Stimulated activated CD8-positive, alpha-beta memory T cell treated with anti-CD3 and anti-CD28 coated beads, Interleukin-15, amount 100 ng/mL, for 48 hours (primary cell): Measurements from ENCODE around the gene GRIK2.

Source experiments
- DNase-seq, 2 donors: peaks; one replicate each; pipeline ENCODE4 v3.0.0-alpha.2; 2020; ENCODE audit warnings: low read depth in 2 of 2

GRIK2 gene

DNA sequence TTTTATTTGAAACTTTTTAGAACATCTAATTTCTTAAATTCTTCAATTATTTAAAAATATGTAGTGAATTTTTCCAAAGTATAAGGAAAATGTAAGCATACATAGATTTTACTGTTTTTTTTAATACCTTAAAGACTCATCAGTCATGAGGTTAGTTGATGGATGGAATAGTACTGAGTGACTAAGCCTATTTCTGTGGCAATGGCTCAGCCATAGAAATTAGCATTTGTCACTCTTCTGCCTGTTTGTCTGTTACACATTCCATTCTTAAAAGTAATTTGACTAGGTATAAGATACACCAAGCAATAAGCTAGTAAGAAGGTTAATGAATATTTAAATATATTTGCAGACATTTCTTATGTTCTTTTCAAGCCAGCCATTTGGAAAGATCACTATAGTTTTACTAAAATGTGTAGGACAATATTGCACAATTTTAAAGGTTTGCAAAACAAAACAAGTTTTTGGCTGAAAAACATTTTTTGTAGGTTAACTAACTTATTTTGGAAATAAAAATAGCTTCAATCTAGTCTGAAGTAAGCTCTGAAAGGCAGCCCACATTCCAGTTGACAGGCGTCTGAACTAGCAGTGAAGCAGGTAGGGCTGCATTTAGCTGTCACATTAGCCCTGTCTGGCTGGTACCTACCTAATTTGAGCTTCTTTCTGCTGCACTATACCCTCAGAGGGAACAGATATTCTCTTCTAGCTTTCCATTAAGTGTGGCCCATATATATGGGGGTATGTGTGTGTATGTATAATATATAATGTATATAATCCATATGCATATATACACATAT is 385.7 kb downstream of the GRIK2 start:
- no peak for DNase-seq

DNA sequence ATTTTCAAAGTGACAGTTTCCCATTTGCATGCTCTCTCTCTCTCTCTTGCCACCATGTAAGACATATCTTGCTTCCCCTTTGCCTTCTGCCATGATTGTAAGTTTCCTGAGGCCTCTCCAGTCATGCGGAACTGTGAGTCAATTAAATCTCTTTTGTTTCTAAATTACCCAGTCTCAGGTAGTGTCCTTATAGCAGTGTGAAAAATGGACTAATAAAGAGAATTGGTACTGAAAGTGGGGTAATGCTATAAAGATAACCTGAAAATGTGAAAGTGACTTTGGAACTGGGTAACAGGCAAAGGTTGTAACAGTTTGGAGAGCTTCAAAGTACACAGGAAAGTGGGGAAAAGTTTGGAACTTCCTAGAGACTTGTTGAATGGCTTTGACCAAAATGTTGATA is 389.8 kb downstream of the GRIK2 start:
- DNase-seq: no peak

DNA sequence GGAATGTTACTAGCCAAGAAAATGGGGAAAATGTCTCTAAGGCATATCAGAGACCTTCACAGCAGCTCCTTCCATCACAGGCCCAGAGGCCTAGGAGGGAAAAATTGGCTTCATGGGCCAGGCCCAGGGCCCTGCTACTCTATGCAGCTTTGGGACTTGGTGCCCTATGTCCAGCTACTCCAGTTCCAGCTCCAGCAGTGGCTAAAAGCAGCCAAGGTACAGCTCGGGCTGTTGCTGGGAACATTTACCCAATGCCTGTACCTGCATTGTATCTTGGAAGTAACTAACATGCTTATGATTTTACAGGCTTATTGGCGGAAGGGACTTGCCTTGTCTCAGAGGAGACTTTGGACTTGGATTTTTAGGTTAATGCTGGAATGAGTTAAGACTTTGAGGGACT is 390.6 kb downstream of the GRIK2 start:
- DNase-seq: no peak

DNA sequence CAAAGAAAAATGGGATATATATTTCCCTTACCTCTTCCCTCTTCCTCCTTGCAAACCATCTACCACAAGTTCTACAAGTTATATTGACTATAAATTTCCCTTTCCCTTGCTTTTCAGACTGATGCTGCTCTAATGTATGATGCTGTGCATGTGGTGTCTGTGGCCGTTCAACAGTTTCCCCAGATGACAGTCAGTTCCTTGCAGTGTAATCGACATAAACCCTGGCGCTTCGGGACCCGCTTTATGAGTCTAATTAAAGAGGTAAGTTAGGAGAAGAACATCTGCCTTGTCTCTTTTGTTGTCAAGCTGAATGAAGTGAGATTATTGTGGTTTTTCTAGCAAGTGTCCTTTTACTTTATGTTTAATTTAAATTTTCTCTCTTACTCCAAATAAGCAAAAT is 406.0 kb downstream of the GRIK2 start:
- DNase-seq: no peak

DNA sequence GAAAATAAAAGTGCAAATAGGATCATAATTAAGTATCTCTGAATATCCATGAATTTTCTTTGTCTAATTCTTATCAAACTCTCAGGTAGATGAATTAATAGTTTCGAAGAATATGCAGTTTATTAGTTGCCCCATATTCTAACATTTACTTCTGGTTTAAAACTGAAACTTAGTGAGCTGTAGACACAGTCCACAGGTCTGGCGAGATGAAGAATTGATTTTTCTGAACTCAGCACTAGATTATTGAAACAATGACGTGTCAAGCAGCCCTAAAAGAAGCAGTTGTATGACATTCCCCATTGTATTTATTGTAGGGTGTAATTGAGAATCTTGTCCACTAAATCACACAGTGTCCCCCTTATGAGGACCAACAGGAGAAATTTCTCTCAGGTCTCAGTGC is 407.1 kb downstream of the GRIK2 start:
- DNase-seq: no peak

- DNase-seq: no peak
Measured at GRCh38 chr6:101803136-101803535, 409.6 kb downstream of the GRIK2 start.

- DNase-seq: no peak
Measured at GRCh38 chr6:101806241-101806640, 412.7 kb downstream of the GRIK2 start.

GRCh38 chr6:101811108-101811507 is 417.6 kb downstream of the GRIK2 start:
- no peak for DNase-seq

- DNase-seq: no peak
Measured at GRCh38 chr6:101816716-101817115, 423.2 kb downstream of the GRIK2 start.

GRCh38 chr6:101818051-101818450 is 424.5 kb downstream of the GRIK2 start:
- DNase-seq: no peak

GRCh38 chr6:101824551-101825345 is 431.2 kb downstream of the GRIK2 start:
- no peak for DNase-seq

GRCh38 chr6:101826269-101826668 is 432.8 kb downstream of the GRIK2 start:
- no peak for DNase-seq

DNA sequence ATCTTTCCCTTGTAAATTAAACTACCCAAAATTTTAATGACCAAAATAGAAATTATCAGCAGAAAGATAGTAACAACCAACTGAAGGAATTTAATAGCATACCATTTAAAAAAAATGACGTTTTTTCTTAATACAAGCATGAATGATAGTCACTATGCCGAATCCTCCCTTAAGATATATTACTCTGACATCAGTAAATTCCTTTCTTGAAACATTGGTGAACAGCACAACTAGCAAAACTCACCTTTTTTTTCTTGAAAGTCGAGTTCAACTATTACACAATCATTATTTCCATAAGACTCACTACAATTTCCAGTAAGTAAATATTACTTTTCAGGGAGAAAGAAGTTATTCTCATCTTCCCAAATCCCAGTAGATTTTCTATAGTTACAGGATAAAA is 433.2 kb downstream of the GRIK2 start:
- DNase-seq: no peak

- DNase-seq: no peak
Measured at GRCh38 chr6:101830501-101831031, 437.1 kb downstream of the GRIK2 start.

- DNase-seq: no peak
Measured at GRCh38 chr6:101832371-101832770, 438.9 kb downstream of the GRIK2 start.

- DNase-seq: no peak
Measured at GRCh38 chr6:101840100-101840499, 446.6 kb downstream of the GRIK2 start.

- no peak for DNase-seq
Measured at GRCh38 chr6:101845172-101845571, 451.7 kb downstream of the GRIK2 start.

DNA sequence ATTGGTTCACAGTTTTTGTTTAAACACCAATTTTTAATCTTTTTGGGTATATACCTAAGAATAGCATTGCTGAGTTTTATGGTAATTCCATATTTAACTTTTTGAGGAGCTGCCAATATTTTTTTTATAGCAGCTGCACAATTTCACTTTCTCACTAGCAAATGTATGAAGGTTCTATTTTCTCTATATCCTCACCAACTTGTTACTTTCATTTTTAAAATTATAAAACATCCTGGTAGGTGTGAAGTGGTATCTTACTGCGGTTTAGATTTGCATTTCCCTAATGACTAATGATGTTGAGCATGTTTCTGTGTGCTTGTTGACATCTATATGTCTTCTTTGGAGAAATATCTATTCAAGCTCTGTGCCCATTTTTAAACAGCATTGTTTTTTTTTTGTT is 452.1 kb downstream of the GRIK2 start:
- no peak for DNase-seq

GRCh38 chr6:101847690-101848089 is 454.2 kb downstream of the GRIK2 start:
- no peak for DNase-seq

DNA sequence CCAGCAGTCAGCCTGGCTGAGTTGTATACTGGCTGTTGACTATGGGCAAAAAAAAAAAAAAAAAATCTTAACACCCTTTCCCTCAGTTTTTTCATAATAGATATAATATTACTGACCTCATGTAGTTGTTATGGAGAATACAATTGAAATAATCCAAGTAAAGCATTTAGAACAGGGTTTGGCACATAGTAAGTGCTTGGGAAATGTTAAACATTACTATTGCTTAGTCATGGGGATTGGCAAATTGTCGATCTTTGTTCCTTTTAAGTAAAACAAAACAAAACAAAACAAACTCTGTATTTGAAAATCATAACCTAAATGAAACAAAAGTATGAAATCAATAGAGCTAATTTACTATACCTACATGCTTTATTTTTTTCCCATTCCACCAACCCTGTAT is 458.4 kb downstream of the GRIK2 start:
- DNase-seq: no peak

DNA sequence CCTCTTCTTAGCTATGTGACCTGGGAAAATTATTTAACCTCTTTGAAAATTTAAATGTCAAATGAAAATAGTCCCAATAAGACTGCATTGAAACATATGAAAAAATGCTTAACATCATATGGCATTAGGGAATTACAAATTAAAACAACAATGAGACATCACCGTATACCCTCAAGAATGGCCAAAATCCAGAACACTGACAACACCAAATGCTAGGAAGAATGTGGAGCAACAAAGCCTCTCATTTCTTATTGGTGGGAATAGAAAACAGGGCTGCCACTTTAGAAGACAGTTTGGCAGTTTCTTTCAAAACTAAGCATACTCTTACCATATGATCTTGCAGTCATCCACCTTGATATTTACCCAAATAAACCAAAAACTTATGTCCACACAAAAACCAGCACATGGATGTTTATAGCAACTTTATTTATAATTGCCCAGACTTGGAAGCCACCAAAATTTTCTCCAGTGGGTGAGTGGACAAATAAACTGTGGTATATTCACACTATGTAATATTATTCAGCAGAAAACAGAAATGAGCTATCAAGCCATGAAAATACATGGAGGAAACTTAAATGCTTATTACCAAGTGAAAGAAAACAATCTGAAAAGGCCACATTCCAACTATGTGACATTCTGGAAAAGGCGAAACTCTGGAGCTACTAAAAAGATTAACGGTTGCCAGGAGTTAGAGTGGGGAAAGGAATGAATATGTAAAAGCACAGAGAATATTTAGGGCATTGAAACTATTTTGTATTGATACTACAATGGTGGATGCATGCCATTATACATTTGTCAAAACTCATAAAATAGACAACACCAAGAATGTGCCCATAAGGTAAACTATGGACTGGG is 459.9 kb downstream of the GRIK2 start:
- DNase-seq: no peak

DNA sequence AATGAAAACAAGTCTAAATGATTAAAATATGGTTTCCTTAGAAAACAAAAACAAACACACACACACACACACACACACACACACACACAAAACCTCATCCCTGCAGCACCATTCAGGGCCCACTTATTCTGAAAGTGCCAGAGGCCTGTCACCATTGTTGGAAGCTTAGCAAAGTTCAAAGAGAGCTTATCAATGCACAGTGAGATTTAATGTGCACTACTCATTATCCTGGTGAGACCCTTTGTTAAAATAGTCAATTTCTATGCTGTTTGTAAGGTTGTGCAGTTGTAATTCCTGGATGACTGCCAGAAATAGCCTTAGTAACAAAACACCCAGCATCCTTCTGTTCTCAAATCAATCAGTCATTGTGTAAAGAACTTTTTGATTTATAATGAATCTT is 482.9 kb downstream of the GRIK2 start:
- DNase-seq: no peak
